ENCODE data around the gene CLECL1.

DNA sequence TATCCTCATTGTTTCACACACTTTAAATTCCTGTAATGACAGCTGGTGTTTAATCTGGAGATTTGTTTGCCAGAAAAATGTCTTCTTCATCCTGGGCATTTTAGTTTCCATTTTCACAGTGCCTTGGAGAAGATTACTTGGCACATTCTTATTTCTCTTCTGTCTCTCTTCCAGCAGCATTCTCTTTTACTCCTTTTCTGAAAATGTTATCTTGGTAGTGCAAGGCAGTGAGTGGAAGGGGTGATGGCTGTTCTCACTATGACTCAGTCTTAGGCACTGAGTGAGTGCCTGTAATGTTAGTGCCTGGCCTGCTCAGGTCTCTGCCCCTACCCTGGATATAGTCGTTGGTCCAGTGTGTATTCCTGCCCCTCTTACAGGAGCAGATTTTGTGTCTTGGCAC is 13.1 kb downstream of the CLECL1 start:
- no peak for TF ChIP-seq SRF (IDR thresholded peaks at IDR 0.05; ENCODE audit: low read depth)
- no peak for TF ChIP-seq EGR1 (IDR thresholded peaks at IDR 0.05; ENCODE audit: low read depth)

Data from HCT116 (cell line).